Epithelial cell of esophagus (primary cell): Measurements from ENCODE around the gene CASP14.
"Not testable (repeated sequence)": the region's sequence is repeated elsewhere in the genome, so short reads cannot be mapped to it uniquely, and the experiment has no call there.

Source experiments
- DNase-seq: peaks from one replicate; pipeline ENCODE4 v3.0.0; 2010; ENCODE audit warnings: low read depth
- H3K4me3 ChIP-seq: 2 replicates; pipeline ENCODE4 v1.5.1; 2011; ENCODE audit warnings: mild to moderate bottlenecking, low read length, control low read depth
- TF ChIP-seq, protein P1 (sequence below): IDR thresholded peaks from 2 replicates; pipeline ENCODE4 v1.5.1; 2011; ENCODE audit warnings: low read depth, mild to moderate bottlenecking, low read length, control low read depth, inconsistent platforms; ENCODE audit not compliant: insufficient read depth; ENCODE audit errors: missing control alignments

The CASP14 gene

DNA sequence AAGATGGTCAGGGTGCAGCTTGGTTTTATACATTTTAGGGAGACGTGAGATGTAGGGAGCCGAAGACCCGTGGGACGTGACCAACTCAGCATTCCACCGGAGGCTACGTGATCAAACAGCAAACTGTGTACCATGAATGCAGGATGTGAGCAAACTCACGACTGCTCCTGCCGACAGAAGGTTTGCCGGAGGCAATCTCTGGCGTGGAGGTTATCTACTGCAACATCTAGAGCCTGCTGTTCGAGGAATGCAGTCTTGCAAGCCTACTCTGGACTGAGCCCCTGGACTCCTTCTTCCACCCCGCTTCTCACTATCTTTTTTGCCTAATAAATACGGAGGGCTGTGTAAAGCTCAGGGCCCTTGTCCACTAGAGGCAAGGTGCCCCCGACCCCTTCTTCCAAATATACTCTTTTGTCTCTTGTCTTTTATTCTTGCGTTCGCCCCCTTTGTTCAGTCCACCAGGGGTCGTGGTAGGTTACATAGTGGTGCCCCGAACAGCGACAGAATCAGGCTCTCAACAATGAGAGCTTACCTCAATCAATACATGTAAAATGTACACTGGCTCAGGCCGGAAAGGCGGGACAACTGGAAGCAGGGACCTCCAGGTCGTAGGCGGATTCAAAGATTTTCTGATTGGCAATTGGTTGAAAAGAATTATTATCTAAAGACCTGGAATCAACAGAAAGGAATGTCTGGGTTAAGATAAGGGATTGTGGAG, 23.8 kb downstream of the CASP14 start:
- TF ChIP-seq, protein P1, sequence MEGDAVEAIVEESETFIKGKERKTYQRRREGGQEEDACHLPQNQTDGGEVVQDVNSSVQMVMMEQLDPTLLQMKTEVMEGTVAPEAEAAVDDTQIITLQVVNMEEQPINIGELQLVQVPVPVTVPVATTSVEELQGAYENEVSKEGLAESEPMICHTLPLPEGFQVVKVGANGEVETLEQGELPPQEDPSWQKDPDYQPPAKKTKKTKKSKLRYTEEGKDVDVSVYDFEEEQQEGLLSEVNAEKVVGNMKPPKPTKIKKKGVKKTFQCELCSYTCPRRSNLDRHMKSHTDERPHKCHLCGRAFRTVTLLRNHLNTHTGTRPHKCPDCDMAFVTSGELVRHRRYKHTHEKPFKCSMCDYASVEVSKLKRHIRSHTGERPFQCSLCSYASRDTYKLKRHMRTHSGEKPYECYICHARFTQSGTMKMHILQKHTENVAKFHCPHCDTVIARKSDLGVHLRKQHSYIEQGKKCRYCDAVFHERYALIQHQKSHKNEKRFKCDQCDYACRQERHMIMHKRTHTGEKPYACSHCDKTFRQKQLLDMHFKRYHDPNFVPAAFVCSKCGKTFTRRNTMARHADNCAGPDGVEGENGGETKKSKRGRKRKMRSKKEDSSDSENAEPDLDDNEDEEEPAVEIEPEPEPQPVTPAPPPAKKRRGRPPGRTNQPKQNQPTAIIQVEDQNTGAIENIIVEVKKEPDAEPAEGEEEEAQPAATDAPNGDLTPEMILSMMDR, result no peak
- DNase-seq, result peak; percentile 61
- H3K4me3 ChIP-seq, result no peak overlapping the region

DNA sequence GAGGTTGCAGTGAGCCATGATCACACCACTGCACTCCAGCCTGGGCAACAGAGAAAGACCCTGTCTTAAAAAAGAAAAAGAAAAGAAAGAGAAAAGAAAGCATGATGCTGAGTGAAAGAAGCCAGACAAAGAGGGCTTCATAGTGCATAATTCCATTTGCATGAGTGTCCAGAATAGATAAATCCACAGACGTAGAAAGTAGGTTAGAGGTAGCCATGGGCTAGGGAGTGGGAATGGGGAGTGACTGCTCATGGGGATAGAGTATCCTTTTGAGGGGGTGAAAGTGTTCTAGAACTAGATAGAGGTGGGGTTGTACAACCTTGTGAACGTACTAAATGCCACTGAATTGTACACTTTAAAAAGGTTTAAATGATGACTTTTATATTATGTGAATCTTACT, 25.1 kb downstream of the CASP14 start:
- TF ChIP-seq, protein P1, result no peak
- no peak overlapping the region for H3K4me3 ChIP-seq
- no peak for DNase-seq

DNA sequence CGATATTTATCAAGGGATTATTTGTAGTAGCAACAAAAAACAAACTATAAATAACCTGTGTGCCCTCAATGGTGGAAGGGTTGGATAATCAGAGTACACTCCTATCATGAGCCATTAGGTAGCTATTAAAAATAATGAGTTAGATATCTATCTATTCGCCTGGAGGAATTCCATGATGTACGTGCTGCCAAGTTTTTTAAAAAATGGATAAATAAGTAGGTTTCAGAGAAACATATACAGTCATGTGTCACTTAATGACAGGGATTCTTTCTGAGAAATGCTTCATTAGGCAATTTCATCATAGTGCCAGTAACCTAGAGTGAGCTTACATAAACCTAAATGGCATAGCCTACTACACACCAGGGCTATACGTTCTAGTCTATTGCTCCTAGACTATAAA, 26.5 kb downstream of the CASP14 start:
- H3K4me3 ChIP-seq, result no peak overlapping the region
- TF ChIP-seq, protein P1, result no peak
- no peak for DNase-seq

DNA sequence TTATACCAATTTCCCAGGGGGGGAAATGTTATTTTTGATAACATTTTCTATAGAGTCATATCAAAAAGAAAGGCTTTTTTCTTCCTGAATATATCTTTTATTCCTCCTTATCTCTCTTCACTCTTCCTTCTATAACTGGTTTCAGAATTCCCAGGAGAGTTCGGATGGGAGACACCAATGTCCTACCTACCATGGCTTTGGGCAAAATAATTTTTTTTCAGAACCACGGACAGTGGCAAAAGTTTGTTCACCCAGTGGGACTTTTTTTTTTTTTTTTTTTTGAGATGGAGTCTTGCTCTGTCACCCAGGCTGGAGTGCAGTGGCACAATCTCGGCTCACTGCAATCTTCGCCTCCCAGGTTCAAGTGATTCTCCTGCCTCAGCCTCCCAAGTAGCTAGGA, 30.7 kb downstream of the CASP14 start:
- not testable (repeated sequence) for DNase-seq, H3K4me3 ChIP-seq

DNA sequence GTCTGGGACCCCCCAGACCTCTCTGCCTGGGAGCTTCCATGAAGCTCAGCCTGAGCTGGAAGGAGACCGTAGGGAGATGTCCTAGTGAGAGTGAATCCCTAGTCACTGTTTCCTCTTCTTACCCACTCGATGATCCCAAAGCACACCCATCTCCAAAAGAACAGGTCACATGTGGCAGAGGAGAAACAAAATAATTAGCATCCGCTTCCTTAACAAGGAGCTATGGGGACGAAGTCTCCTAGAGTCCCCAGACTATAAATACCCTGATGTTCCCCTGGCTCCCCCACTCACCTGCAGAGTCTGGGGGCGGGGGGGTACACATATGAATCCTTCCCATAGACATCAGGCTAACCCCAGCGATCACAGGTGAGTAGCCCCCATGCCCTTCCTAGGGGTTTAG, 32.6 kb downstream of the CASP14 start, which contains the start of gene OR1I1:
Gene OR1I1 (plus strand): TSS at position 301 of the 400 bp plus-strand sequence. CDS start 4,855 bp downstream, outside the sequence.
- TF ChIP-seq, protein P1, result no peak
- no peak for DNase-seq
- no peak within 1 kb of the TSS for H3K4me3 ChIP-seq

DNA sequence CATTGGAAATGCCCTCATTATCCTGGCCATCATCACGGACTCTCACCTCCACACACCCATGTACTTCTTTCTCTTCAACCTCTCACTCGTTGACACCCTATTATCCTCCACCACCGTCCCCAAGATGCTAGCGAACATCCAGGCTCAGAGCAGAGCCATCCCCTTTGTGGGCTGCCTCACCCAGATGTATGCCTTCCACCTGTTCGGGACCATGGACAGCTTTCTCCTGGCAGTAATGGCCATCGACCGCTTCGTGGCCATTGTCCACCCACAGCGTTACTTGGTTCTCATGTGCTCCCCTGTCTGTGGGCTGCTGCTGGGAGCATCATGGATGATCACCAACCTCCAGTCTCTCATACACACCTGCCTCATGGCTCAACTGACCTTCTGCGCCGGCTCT, 37.9 kb downstream of the CASP14 start:
- no peak for DNase-seq
- H3K4me3 ChIP-seq, result no peak overlapping the region
- TF ChIP-seq, protein P1, result no peak

DNA sequence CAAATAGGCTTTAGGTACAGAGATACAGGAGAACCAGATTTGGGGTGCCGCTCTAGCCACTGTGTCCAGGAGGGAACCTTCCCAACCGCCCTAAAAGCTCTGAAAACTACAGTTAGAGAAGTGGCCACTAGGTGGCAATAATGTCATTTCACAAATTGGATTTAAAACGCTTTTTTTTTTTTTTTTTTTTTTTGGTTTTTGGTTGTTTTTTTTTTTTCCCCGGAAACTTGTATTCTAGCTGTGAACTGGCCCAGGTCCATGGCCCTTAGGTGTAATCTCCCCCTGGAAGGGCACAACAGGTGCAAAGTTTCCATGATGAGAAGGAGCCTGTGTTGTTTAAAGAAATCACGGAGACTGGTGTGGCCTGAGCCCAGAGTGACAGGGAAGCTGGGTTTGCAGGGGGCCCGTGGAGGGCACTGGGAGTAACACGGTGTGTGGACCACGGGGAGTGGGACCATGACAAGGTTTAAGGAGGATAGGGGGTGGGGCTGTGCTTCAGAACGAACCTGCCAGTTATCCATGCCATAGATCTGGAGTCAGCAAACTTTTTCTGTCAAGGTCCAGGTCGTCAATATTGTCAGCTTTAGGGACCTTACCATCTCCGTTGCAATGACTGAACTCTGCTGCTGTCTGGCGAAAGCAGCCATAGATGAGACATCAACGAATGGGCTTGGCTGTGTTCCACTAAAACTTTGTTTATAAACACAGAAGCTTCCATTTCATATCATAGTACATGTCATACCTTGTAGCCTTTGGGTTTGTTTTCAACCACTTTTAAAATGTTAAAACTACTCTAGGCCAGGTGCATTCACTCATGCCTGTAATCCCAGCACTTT, 42.9 kb downstream of the CASP14 start:
- peak; percentile 71 for DNase-seq
- H3K4me3 ChIP-seq, result no peak overlapping the region
- TF ChIP-seq, protein P1, result peak; percentile 60
